Ovary (tissue), 3 donors: Measurements from ENCODE around the gene ANKS1B.

Experiments
- EP300 ChIP-seq: sonication (generic); formaldehyde crosslinking; IDR thresholded peaks from one replicate; pipeline ENCODE4 v1.6.1; 2017; ENCODE audit warnings: antibody characterized with exemption
- POLR2A ChIP-seq: fragments of 450-650 bp; IDR thresholded peaks from one replicate; pipeline ENCODE4 v1.6.1; 2017; ENCODE audit warnings: antibody characterized with exemption, mild to moderate bottlenecking, moderate library complexity
- TF ChIP-seq, protein P1 (sequence below), 3 donors: fragments of 450-650 bp in 2 of 3; fragments of 200-600 bp in 1 of 3; IDR thresholded peaks; one replicate each; pipeline versions ENCODE4 v1.5.1 to v1.8.0; 2016 to 2022; ENCODE audit warnings: antibody characterized with exemption in 3 of 3, mild to moderate bottlenecking in 1 of 3
- donor health status: DM: no; HTN: no; CAD: no.

DNA sequence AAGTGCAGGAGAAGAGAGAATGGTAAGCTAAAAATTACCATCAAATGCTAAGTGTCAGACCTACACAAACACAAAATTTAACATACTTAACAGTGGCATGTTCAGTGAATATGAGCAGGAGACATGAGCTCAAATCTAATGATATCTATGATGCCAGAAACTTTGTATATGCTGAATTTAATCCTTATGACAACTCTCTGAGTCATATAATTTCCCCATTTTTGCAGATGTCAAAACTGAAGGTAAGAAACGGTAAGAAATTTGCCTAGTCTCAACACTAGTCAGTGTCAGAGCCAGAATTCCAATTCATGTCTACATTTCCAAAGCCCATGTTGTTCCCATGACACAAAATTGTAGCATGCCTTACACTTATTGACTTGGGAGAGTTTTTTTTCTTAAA lies 963.9 kb downstream of the ANKS1B start:
- TF ChIP-seq POLR2A (no peak), EP300 (no peak)
- TF ChIP-seq, protein P1, sequence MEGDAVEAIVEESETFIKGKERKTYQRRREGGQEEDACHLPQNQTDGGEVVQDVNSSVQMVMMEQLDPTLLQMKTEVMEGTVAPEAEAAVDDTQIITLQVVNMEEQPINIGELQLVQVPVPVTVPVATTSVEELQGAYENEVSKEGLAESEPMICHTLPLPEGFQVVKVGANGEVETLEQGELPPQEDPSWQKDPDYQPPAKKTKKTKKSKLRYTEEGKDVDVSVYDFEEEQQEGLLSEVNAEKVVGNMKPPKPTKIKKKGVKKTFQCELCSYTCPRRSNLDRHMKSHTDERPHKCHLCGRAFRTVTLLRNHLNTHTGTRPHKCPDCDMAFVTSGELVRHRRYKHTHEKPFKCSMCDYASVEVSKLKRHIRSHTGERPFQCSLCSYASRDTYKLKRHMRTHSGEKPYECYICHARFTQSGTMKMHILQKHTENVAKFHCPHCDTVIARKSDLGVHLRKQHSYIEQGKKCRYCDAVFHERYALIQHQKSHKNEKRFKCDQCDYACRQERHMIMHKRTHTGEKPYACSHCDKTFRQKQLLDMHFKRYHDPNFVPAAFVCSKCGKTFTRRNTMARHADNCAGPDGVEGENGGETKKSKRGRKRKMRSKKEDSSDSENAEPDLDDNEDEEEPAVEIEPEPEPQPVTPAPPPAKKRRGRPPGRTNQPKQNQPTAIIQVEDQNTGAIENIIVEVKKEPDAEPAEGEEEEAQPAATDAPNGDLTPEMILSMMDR (IDR thresholded peaks at IDR 0.05), result no peak
